NCI-H524 treated with DMSO at 0.1 percent for 48 hours (cell line): ENCODE results near the gene ELK3.

Experiments used
- DNase-seq: peaks from one replicate; lab custom pipeline; 2025; lab: John Stamatoyannopoulos, UW

The ELK3 gene

GRCh38 chr12:96234591-96235483 is 40.7 kb downstream of the ELK3 start:
- DNase-seq = no peak

GRCh38 chr12:96235484-96235826 is 41.3 kb downstream of the ELK3 start:
- no peak for DNase-seq

GRCh38 chr12:96236221-96236822 is 42.1 kb downstream of the ELK3 start:
- no peak for DNase-seq

GRCh38 chr12:96237035-96237434 is 42.9 kb downstream of the ELK3 start:
- no peak for DNase-seq

- DNase-seq = no peak
Observed at GRCh38 chr12:96237465-96238077, 43.4 kb downstream of the ELK3 start.

GRCh38 chr12:96238336-96239047 is 44.3 kb downstream of the ELK3 start:
- no peak for DNase-seq

- no peak for DNase-seq
Observed at GRCh38 chr12:96239711-96240635, 45.8 kb downstream of the ELK3 start.

GRCh38 chr12:96240656-96241055 is 46.5 kb downstream of the ELK3 start:
- no peak for DNase-seq

GRCh38 chr12:96241431-96241830 is 47.3 kb downstream of the ELK3 start:
- no peak for DNase-seq

GRCh38 chr12:96241846-96242256 is 47.7 kb downstream of the ELK3 start:
- DNase-seq = no peak

GRCh38 chr12:96242597-96242996 is 48.4 kb downstream of the ELK3 start:
- no peak for DNase-seq

GRCh38 chr12:96244826-96245225 is 50.7 kb downstream of the ELK3 start:
- no peak for DNase-seq

GRCh38 chr12:96246926-96247505 is 52.8 kb downstream of the ELK3 start:
- DNase-seq = no peak

GRCh38 chr12:96247563-96247962 is 53.4 kb downstream of the ELK3 start:
- DNase-seq = no peak

- DNase-seq = no peak
Observed at GRCh38 chr12:96248136-96248931, 54.2 kb downstream of the ELK3 start.

GRCh38 chr12:96249196-96250118 is 55.3 kb downstream of the ELK3 start:
- no peak for DNase-seq

- no peak for DNase-seq
Observed at GRCh38 chr12:96250119-96250685, 56.0 kb downstream of the ELK3 start.

GRCh38 chr12:96255077-96255476 is 60.9 kb downstream of the ELK3 start:
- DNase-seq = no peak
